Neural progenitor cell (in vitro differentiated cells): ENCODE measurements around the gene RNF11.

Experiments
- CTCF ChIP-seq: fragments of 200-600 bp; sonication (generic); IDR thresholded peaks from 2 replicates; pipeline ENCODE4 v1.5.1; 2017; ENCODE audit warnings: antibody characterized with exemption, mild to moderate bottlenecking
- EZH2 ChIP-seq: fragments of 200-600 bp; sonication (generic); IDR thresholded peaks from 2 replicates; pipeline ENCODE4 v1.6.1; 2017; ENCODE audit warnings: antibody characterized with exemption, mild to moderate bottlenecking, moderate library complexity

GRCh38 chr1:51255331-51255730 is 19.3 kb downstream of the RNF11 start:
- TF ChIP-seq CTCF (no peak), EZH2 (no peak)
